Esophagus muscularis mucosa (tissue), 4 donors: ENCODE data around the gene HLCS.

Experiments
- EP300 ChIP-seq: sonication (generic); formaldehyde crosslinking; IDR thresholded peaks from one replicate; pipeline ENCODE4 v1.6.1; 2017; ENCODE audit warnings: antibody characterized with exemption
- POLR2A ChIP-seq: fragments of 450-650 bp; IDR thresholded peaks from one replicate; pipeline ENCODE4 v1.6.1; 2017; ENCODE audit warnings: antibody characterized with exemption, moderate library complexity, mild to moderate bottlenecking, low read depth
- POLR2AphosphoS5 ChIP-seq, 2 donors: sonication (generic); formaldehyde crosslinking; IDR thresholded peaks; one replicate each; pipeline ENCODE4 v1.6.1; 2017; ENCODE audit warnings: antibody characterized with exemption in 2 of 2
- TF ChIP-seq, protein P1 (sequence below), 3 experiments: fragments of 200-600 bp in 2 of 3; fragments of 450-650 bp in 1 of 3; sonication (generic) in 2 of 3; IDR thresholded peaks; one replicate each; pipeline ENCODE4 v1.5.1; 2017 to 2019; ENCODE audit warnings: antibody characterized with exemption in 3 of 3, mild to moderate bottlenecking in 2 of 3, moderate library complexity in 1 of 3

DNA sequence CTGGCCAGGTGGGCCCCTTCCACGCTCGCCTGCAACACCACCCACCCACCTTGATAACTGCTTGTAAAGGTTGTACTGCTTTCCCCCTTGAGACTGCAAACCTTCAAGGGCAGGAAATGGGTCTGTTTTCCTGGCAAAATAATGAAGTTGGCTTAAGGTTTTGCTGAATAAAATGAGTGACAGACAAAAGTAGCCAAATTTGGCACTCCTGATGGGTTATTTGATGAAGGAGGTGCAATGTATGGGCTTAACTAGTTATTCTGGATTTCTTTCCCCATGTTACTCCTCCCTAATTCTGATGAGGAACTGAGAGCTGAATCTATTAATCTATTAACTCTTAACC lies 14.6 kb upstream of the HLCS start:
- TF ChIP-seq POLR2A (no peak), EP300 (no peak), POLR2AphosphoS5 (IDR thresholded peaks at IDR 0.05) (no peak)
- TF ChIP-seq, protein P1, sequence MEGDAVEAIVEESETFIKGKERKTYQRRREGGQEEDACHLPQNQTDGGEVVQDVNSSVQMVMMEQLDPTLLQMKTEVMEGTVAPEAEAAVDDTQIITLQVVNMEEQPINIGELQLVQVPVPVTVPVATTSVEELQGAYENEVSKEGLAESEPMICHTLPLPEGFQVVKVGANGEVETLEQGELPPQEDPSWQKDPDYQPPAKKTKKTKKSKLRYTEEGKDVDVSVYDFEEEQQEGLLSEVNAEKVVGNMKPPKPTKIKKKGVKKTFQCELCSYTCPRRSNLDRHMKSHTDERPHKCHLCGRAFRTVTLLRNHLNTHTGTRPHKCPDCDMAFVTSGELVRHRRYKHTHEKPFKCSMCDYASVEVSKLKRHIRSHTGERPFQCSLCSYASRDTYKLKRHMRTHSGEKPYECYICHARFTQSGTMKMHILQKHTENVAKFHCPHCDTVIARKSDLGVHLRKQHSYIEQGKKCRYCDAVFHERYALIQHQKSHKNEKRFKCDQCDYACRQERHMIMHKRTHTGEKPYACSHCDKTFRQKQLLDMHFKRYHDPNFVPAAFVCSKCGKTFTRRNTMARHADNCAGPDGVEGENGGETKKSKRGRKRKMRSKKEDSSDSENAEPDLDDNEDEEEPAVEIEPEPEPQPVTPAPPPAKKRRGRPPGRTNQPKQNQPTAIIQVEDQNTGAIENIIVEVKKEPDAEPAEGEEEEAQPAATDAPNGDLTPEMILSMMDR (IDR thresholded peaks at IDR 0.05): no peak
